HG02938 (cell line): ENCODE results near the gene INTS6.

Experiments
- ATAC-seq: cut with Tn5 transposase; IDR thresholded peaks from one replicate; pipeline ENCODE4 v1.9.1; 2021; ENCODE audit warnings: mild to moderate bottlenecking, moderate library complexity; ENCODE audit not compliant: unreplicated experiment

The INTS6 gene

GRCh38 chr13:51452361-51453206 is at the start of gene INTS6:
TSS of gene INTS6 (minus strand) at chr13:51453036. CDS start at chr13:51452525, 511 bp downstream.
- peak; percentile 69 for ATAC-seq

GRCh38 chr13:51502153-51502651 is 49.4 kb upstream of the INTS6 start:
- peak; percentile 97 for ATAC-seq

GRCh38 chr13:51501592-51502152 is 48.8 kb upstream of the INTS6 start:
- ATAC-seq: peak; percentile 46

GRCh38 chr13:51501096-51501495 is 48.3 kb upstream of the INTS6 start:
- ATAC-seq: no peak

GRCh38 chr13:51500687-51501086 is 47.9 kb upstream of the INTS6 start:
- no peak for ATAC-seq

GRCh38 chr13:51499841-51500240 is 47.0 kb upstream of the INTS6 start:
- ATAC-seq: no peak

- ATAC-seq: no peak
Measured at GRCh38 chr13:51495316-51495715, 42.5 kb upstream of the INTS6 start.

- ATAC-seq: no peak
Measured at GRCh38 chr13:51494156-51494555, 41.3 kb upstream of the INTS6 start.

GRCh38 chr13:51488212-51488611 is 35.4 kb upstream of the INTS6 start:
- ATAC-seq: no peak

GRCh38 chr13:51481656-51482055 is 28.8 kb upstream of the INTS6 start:
- no peak for ATAC-seq

GRCh38 chr13:51479199-51479523 is 26.3 kb upstream of the INTS6 start:
- no peak for ATAC-seq

GRCh38 chr13:51478418-51479198 is 25.8 kb upstream of the INTS6 start:
- ATAC-seq: no peak

- no peak for ATAC-seq
Measured at GRCh38 chr13:51477653-51478324, 25.0 kb upstream of the INTS6 start.

- ATAC-seq: no peak
Measured at GRCh38 chr13:51477149-51477548, 24.3 kb upstream of the INTS6 start.

GRCh38 chr13:51475727-51476501 is 23.1 kb upstream of the INTS6 start:
- ATAC-seq: no peak

- ATAC-seq: no peak
Measured at GRCh38 chr13:51469790-51470189, 17.0 kb upstream of the INTS6 start.

- no peak for ATAC-seq
Measured at GRCh38 chr13:51467730-51468129, 14.9 kb upstream of the INTS6 start.

- ATAC-seq: no peak
Measured at GRCh38 chr13:51465124-51465523, 12.3 kb upstream of the INTS6 start.

GRCh38 chr13:51457086-51457815 is 4.4 kb upstream of the INTS6 start:
- no peak for ATAC-seq

GRCh38 chr13:51456510-51456909 is 3.7 kb upstream of the INTS6 start:
- no peak for ATAC-seq
